SU-DHL-6 (cell line): Measurements from ENCODE around the gene FHOD1.

Experiments
- H2AFZ ChIP-seq: fragments of 200-600 bp; sonication (generic); 2 replicates; pipeline ENCODE4 v1.6.1; 2014; ENCODE audit warnings: low read depth, mild to moderate bottlenecking, moderate library complexity, mixed read lengths, antibody characterized with exemption, low read length; ENCODE audit not compliant: severe bottlenecking
- H3F3A ChIP-seq: fragments of 200-600 bp; shearing (Covaris generic); 2 replicates; pipeline ENCODE4 v1.6.0; 2016; ENCODE audit warnings: antibody characterized with exemption, mild to moderate bottlenecking; ENCODE audit not compliant: insufficient read depth
- H3K27ac ChIP-seq: fragments of 200-600 bp; sonication (generic); 2 replicates; pipeline ENCODE4 v1.5.1; 2016; ENCODE audit warnings: low read depth, mild to moderate bottlenecking, low read length, moderate library complexity, mixed read lengths
- H3K27me3 ChIP-seq: fragments of 200-600 bp; sonication (generic), shearing (Covaris generic); 2 replicates; pipeline ENCODE4 v1.6.0; 2014; ENCODE audit warnings: mild to moderate bottlenecking, low read length
- H3K36me3 ChIP-seq: fragments of 200-600 bp; sonication (generic); 2 replicates; pipeline ENCODE4 v1.6.1; 2014; ENCODE audit warnings: mild to moderate bottlenecking, low read length, mixed read lengths
- H3K4me2 ChIP-seq: fragments of 300-600, 200-600 bp; shearing (Covaris generic), sonication (generic); 2 replicates; pipeline ENCODE4 v1.6.0; 2014; ENCODE audit warnings: low read length, low read depth, mild to moderate bottlenecking; ENCODE audit not compliant: poor library complexity, severe bottlenecking
- H3K4me3 ChIP-seq: fragments of 200-600 bp; sonication (generic); 2 replicates; pipeline ENCODE4 v1.5.1; 2014; ENCODE audit warnings: antibody characterized with exemption, low read length, mild to moderate bottlenecking, mixed read lengths; ENCODE audit not compliant: insufficient read depth, poor library complexity, severe bottlenecking
- H3K79me2 ChIP-seq: fragments of 200-600 bp; sonication (generic); 2 replicates; pipeline ENCODE4 v1.6.1; 2014; ENCODE audit warnings: mild to moderate bottlenecking, low read length, moderate library complexity; ENCODE audit not compliant: insufficient read depth
- H3K9ac ChIP-seq: fragments of 200-600 bp; sonication (generic); 2 replicates; pipeline ENCODE4 v1.7.0; 2014; ENCODE audit warnings: mild to moderate bottlenecking, low read length
- H3K9me2 ChIP-seq: fragments of 200-600 bp; sonication (generic); replicated peaks from 2 replicates; pipeline ENCODE4 v1.6.1; 2014; ENCODE audit warnings: low read length; ENCODE audit not compliant: insufficient read depth
- H3K9me3 ChIP-seq: fragments of 200-600 bp; sonication (generic); 2 replicates; pipeline ENCODE4 v1.6.1; 2014; ENCODE audit warnings: low read length, mixed read lengths; ENCODE audit not compliant: insufficient read depth
- H4K20me1 ChIP-seq: fragments of 200-600 bp; sonication (generic); 2 replicates; pipeline ENCODE4 v1.6.1; 2014; ENCODE audit warnings: low read depth, mild to moderate bottlenecking, antibody characterized with exemption, low read length, moderate library complexity, mixed read lengths
- CTCF ChIP-seq: fragments of 200-600 bp; sonication (generic); IDR thresholded peaks from one replicate; pipeline ENCODE4 v1.5.1; 2017; ENCODE audit warnings: antibody characterized with exemption, mild to moderate bottlenecking, low read length, moderate library complexity; ENCODE audit not compliant: insufficient read depth, poor library complexity, severe bottlenecking
- EZH2phosphoT487 ChIP-seq: fragments of 200-600 bp; sonication (generic), shearing (Covaris generic); conservative IDR thresholded peaks from 2 replicates; pipeline ENCODE4 v1.6.1; 2018; ENCODE audit warnings: mild to moderate bottlenecking, antibody characterized with exemption, low read length, moderate library complexity, mixed read lengths

Gene FHOD1

GRCh38 chr16:67210069-67210937, 37.0 kb downstream of the FHOD1 start:
- Histone ChIP-seq H3K9me2 (no peaks in the 10 kb centered on the region), H3K4me3 (no peak overlapping the region), H2AFZ (no peak overlapping the region), H3K27me3 (no peaks in the 10 kb centered on the region), H3K4me2 (no peak overlapping the region), H3K9ac (no peak overlapping the region), H3F3A (no peaks in the 10 kb centered on the region), H3K79me2 (no peaks in the 10 kb centered on the region), H3K9me3 (no peaks in the 10 kb centered on the region), H4K20me1 (no peaks in the 10 kb centered on the region), H3K36me3 (no peaks in the 10 kb centered on the region), H3K27ac (no peak overlapping the region)
- TF ChIP-seq EZH2phosphoT487 (no peak), CTCF (no peak)

GRCh38 chr16:67209565-67209964, 37.7 kb downstream of the FHOD1 start:
- Histone ChIP-seq H3K27ac (no peak overlapping the region), H3K36me3 (no peaks in the 10 kb centered on the region)
- TF ChIP-seq EZH2phosphoT487 (no peak), CTCF (no peak)

GRCh38 chr16:67208154-67208896, 39.0 kb downstream of the FHOD1 start:
- Histone ChIP-seq H4K20me1 (no peaks in the 10 kb centered on the region), H3K9me2 (no peaks in the 10 kb centered on the region), H3K27me3 (no peaks in the 10 kb centered on the region), H3K27ac (no peak overlapping the region), H3K79me2 (no peaks in the 10 kb centered on the region), H2AFZ (no peak overlapping the region), H3K36me3 (no peaks in the 10 kb centered on the region), H3K4me3 (no peak overlapping the region), H3F3A (no peaks in the 10 kb centered on the region), H3K9ac (no peak overlapping the region), H3K9me3 (no peaks in the 10 kb centered on the region), H3K4me2 (no peak overlapping the region)
- TF ChIP-seq CTCF, result no peak
- no peak for TF ChIP-seq EZH2phosphoT487

More at GRCh38 chr16:67209565-67209964, 37.7 kb downstream of the FHOD1 start:
- Histone ChIP-seq H3K9ac (no peak overlapping the region), H3K79me2 (no peaks in the 10 kb centered on the region), H3K9me3 (no peaks in the 10 kb centered on the region), H3F3A (no peaks in the 10 kb centered on the region), H3K27me3 (no peaks in the 10 kb centered on the region), H3K4me3 (no peak overlapping the region), H4K20me1 (no peaks in the 10 kb centered on the region), H3K4me2 (no peak overlapping the region), H3K9me2 (no peaks in the 10 kb centered on the region), H2AFZ (no peak overlapping the region)
